SU-DHL-6 (cell line): Measurements from ENCODE around the gene ATPAF1.

Source experiments
- H2AFZ ChIP-seq: fragments of 200-600 bp; sonication (generic); 2 replicates; pipeline ENCODE4 v1.6.1; 2014; ENCODE audit warnings: low read depth, mild to moderate bottlenecking, moderate library complexity, mixed read lengths, antibody characterized with exemption, low read length; ENCODE audit not compliant: severe bottlenecking
- H3F3A ChIP-seq: fragments of 200-600 bp; shearing (Covaris generic); 2 replicates; pipeline ENCODE4 v1.6.0; 2016; ENCODE audit warnings: antibody characterized with exemption, mild to moderate bottlenecking; ENCODE audit not compliant: insufficient read depth
- H3K27ac ChIP-seq: fragments of 200-600 bp; sonication (generic); 2 replicates; pipeline ENCODE4 v1.5.1; 2016; ENCODE audit warnings: low read depth, mild to moderate bottlenecking, low read length, moderate library complexity, mixed read lengths
- H3K27me3 ChIP-seq: fragments of 200-600 bp; sonication (generic), shearing (Covaris generic); 2 replicates; pipeline ENCODE4 v1.6.0; 2014; ENCODE audit warnings: mild to moderate bottlenecking, low read length
- H3K36me3 ChIP-seq: fragments of 200-600 bp; sonication (generic); 2 replicates; pipeline ENCODE4 v1.6.1; 2014; ENCODE audit warnings: mild to moderate bottlenecking, low read length, mixed read lengths
- H3K4me2 ChIP-seq: fragments of 300-600, 200-600 bp; shearing (Covaris generic), sonication (generic); 2 replicates; pipeline ENCODE4 v1.6.0; 2014; ENCODE audit warnings: low read length, low read depth, mild to moderate bottlenecking; ENCODE audit not compliant: poor library complexity, severe bottlenecking
- H3K4me3 ChIP-seq: fragments of 200-600 bp; sonication (generic); 2 replicates; pipeline ENCODE4 v1.5.1; 2014; ENCODE audit warnings: antibody characterized with exemption, low read length, mild to moderate bottlenecking, mixed read lengths; ENCODE audit not compliant: insufficient read depth, poor library complexity, severe bottlenecking
- H3K79me2 ChIP-seq: fragments of 200-600 bp; sonication (generic); 2 replicates; pipeline ENCODE4 v1.6.1; 2014; ENCODE audit warnings: mild to moderate bottlenecking, low read length, moderate library complexity; ENCODE audit not compliant: insufficient read depth
- H3K9ac ChIP-seq: fragments of 200-600 bp; sonication (generic); 2 replicates; pipeline ENCODE4 v1.7.0; 2014; ENCODE audit warnings: mild to moderate bottlenecking, low read length
- H3K9me2 ChIP-seq: fragments of 200-600 bp; sonication (generic); replicated peaks from 2 replicates; pipeline ENCODE4 v1.6.1; 2014; ENCODE audit warnings: low read length; ENCODE audit not compliant: insufficient read depth
- H3K9me3 ChIP-seq: fragments of 200-600 bp; sonication (generic); 2 replicates; pipeline ENCODE4 v1.6.1; 2014; ENCODE audit warnings: low read length, mixed read lengths; ENCODE audit not compliant: insufficient read depth
- H4K20me1 ChIP-seq: fragments of 200-600 bp; sonication (generic); 2 replicates; pipeline ENCODE4 v1.6.1; 2014; ENCODE audit warnings: low read depth, mild to moderate bottlenecking, antibody characterized with exemption, low read length, moderate library complexity, mixed read lengths
- CTCF ChIP-seq: fragments of 200-600 bp; sonication (generic); IDR thresholded peaks from one replicate; pipeline ENCODE4 v1.5.1; 2017; ENCODE audit warnings: antibody characterized with exemption, mild to moderate bottlenecking, low read length, moderate library complexity; ENCODE audit not compliant: insufficient read depth, poor library complexity, severe bottlenecking
- EZH2phosphoT487 ChIP-seq: fragments of 200-600 bp; sonication (generic), shearing (Covaris generic); conservative IDR thresholded peaks from 2 replicates; pipeline ENCODE4 v1.6.1; 2018; ENCODE audit warnings: mild to moderate bottlenecking, antibody characterized with exemption, low read length, moderate library complexity, mixed read lengths

ATPAF1 gene

GRCh38 chr1:46686255-46686654, 18.1 kb upstream of the ATPAF1 start:
- no peak overlapping the region for H3K4me2 ChIP-seq
- H3K9ac ChIP-seq = no peak overlapping the region
- no peaks in the 10 kb centered on the region for H4K20me1 ChIP-seq
- no peaks in the 10 kb centered on the region for H3K27me3 ChIP-seq
- no peak overlapping the region for H2AFZ ChIP-seq
- TF ChIP-seq EZH2phosphoT487 = no peak
- TF ChIP-seq CTCF = no peak
- no peak overlapping the region for H3K4me3 ChIP-seq
- no peak overlapping the region for H3K27ac ChIP-seq
- H3K79me2 ChIP-seq = no peaks in the 10 kb centered on the region
- H3K9me3 ChIP-seq = no peaks in the 10 kb centered on the region
- no peaks in the 10 kb centered on the region for H3F3A ChIP-seq
- no peaks in the 10 kb centered on the region for H3K9me2 ChIP-seq
- peaks cover 32% of the 10 kb centered on the region for H3K36me3 ChIP-seq

- Histone ChIP-seq H2AFZ (no peak overlapping the region), H3K4me2 (no peak overlapping the region), H3F3A (no peaks in the 10 kb centered on the region), H3K36me3 (peaks cover 40% of the 10 kb centered on the region), H3K27ac (no peak overlapping the region), H3K9me2 (no peaks in the 10 kb centered on the region), H4K20me1 (no peaks in the 10 kb centered on the region), H3K9ac (no peak overlapping the region), H3K27me3 (no peaks in the 10 kb centered on the region), H3K9me3 (no peaks in the 10 kb centered on the region), H3K4me3 (no peak overlapping the region), H3K79me2 (no peaks in the 10 kb centered on the region)
- TF ChIP-seq EZH2phosphoT487 (no peak), CTCF (no peak)
These were observed 16.5 kb upstream of the ATPAF1 start for GRCh38 chr1:46684670-46685069.

GRCh38 chr1:46682064-46682463, 13.9 kb upstream of the ATPAF1 start:
- H3K4me2 ChIP-seq = no peak overlapping the region
- H3K27ac ChIP-seq = no peak overlapping the region
- no peaks in the 10 kb centered on the region for H3F3A ChIP-seq
- TF ChIP-seq CTCF (no peak), EZH2phosphoT487 (no peak)
- no peaks in the 10 kb centered on the region for H3K9me3 ChIP-seq
- no peak overlapping the region for H3K9ac ChIP-seq
- no peaks in the 10 kb centered on the region for H3K79me2 ChIP-seq
- H3K9me2 ChIP-seq = no peaks in the 10 kb centered on the region
- no peak overlapping the region for H3K4me3 ChIP-seq
- H3K27me3 ChIP-seq = no peaks in the 10 kb centered on the region
- H4K20me1 ChIP-seq = no peaks in the 10 kb centered on the region
- no peak overlapping the region for H2AFZ ChIP-seq
- H3K36me3 ChIP-seq = peaks cover 41% of the 10 kb centered on the region
